ENCODE data around the gene CCL24.
"Not testable (repeated sequence)": the region's sequence is repeated elsewhere in the genome, so short reads cannot be mapped to it uniquely, and the experiment has no call there.

The CCL24 gene

GRCh38 chr7:75847707-75848106 lies 34.1 kb upstream of the CCL24 start:
- Histone ChIP-seq H2BK5ac (ENCODE audit: low read depth, low read length, poor library complexity, severe bottlenecking) (no peak overlapping the region), H3K9ac (ENCODE audit: low read length) (no peak overlapping the region), H3K4me3 (ENCODE audit: insufficient read depth in 1 of 2, low read depth in 1 of 2, low read length in 2 of 2) (no peak overlapping the region), H3K79me1 (replicated peaks; ENCODE audit: low read length, poor library complexity, severe bottlenecking) (no peaks in the 10 kb centered on the region), H3K4ac (ENCODE audit: low read depth in 1 of 2, low read length in 2 of 2) (no peak overlapping the region), H3K27ac (ENCODE audit: low read length, poor library complexity, severe bottlenecking) (no peak overlapping the region), H2AFZ (ENCODE audit: low read depth, low read length) (no peak overlapping the region), H4K91ac (ENCODE audit: low read length) (no peak overlapping the region), H3K18ac (ENCODE audit: low read depth in 1 of 2, low read length in 2 of 2) (peak overlapping the region in 1 of 2 experiments; percentile 21), H2BK120ac (ENCODE audit: low read depth, low read length) (no peak overlapping the region), H3K14ac (ENCODE audit: low read length in 2 of 2) (no peak overlapping the region), H3K4me2 (ENCODE audit: low read length, poor library complexity, severe bottlenecking) (no peak overlapping the region), H3K9me3 (ENCODE audit: control insufficient read depth, low read length) (no peaks in the 10 kb centered on the region), H2BK12ac (ENCODE audit: low read length in 2 of 2) (peak overlapping the region in 1 of 2 experiments; percentile 74), H4K8ac (ENCODE audit: low read length) (no peak overlapping the region), H2BK15ac (ENCODE audit: low read depth, poor library complexity, severe bottlenecking) (no peak overlapping the region), H3K23ac (ENCODE audit: low read length in 2 of 2) (no peak overlapping the region), H3K36me3 (ENCODE audit: control insufficient read depth in 1 of 2, insufficient read depth in 2 of 2, low read depth in 1 of 2, low read length in 2 of 2) (no peaks in the 10 kb centered on the region), H3K27me3 (ENCODE audit: control insufficient read depth in 1 of 2, insufficient read depth in 1 of 2, low read length in 2 of 2) (peaks cover 0 to 5% of the 10 kb centered on the region in 2 experiments), H3K4me1 (ENCODE audit: control insufficient read depth, insufficient read depth, low read depth, low read length) (peaks cover 1% of the 10 kb centered on the region), H2AK5ac (ENCODE audit: low read length, severe bottlenecking) (no peak overlapping the region)
- WGBS: 90% methylated on average over 7 of the region's 7 CpGs
- no peak for DNase-seq

- H3K4me3 ChIP-seq (ENCODE audit: insufficient read depth in 1 of 2, low read depth in 1 of 2, low read length in 2 of 2); DNase-seq; H3K4me1 ChIP-seq (ENCODE audit: control insufficient read depth, insufficient read depth, low read depth, low read length); H4K8ac ChIP-seq (ENCODE audit: low read length); H4K91ac ChIP-seq (ENCODE audit: low read length); H3K27ac ChIP-seq (ENCODE audit: low read length, poor library complexity, severe bottlenecking); H3K79me1 ChIP-seq (replicated peaks; ENCODE audit: low read length, poor library complexity, severe bottlenecking); H2BK12ac ChIP-seq (ENCODE audit: low read length in 2 of 2); H3K23ac ChIP-seq (ENCODE audit: low read length in 2 of 2); H2AK5ac ChIP-seq (ENCODE audit: low read length, severe bottlenecking); H3K9ac ChIP-seq (ENCODE audit: low read length); H3K36me3 ChIP-seq (ENCODE audit: control insufficient read depth in 1 of 2, insufficient read depth in 2 of 2, low read depth in 1 of 2, low read length in 2 of 2); H3K4me2 ChIP-seq (ENCODE audit: low read length, poor library complexity, severe bottlenecking); H3K9me3 ChIP-seq (ENCODE audit: control insufficient read depth, low read length); H3K14ac ChIP-seq (ENCODE audit: low read length in 2 of 2); H3K4ac ChIP-seq (ENCODE audit: low read depth in 1 of 2, low read length in 2 of 2); H2BK120ac ChIP-seq (ENCODE audit: low read depth, low read length); H2BK15ac ChIP-seq (ENCODE audit: low read depth, poor library complexity, severe bottlenecking); H3K27me3 ChIP-seq (ENCODE audit: control insufficient read depth in 1 of 2, insufficient read depth in 1 of 2, low read length in 2 of 2); H2BK5ac ChIP-seq (ENCODE audit: low read depth, low read length, poor library complexity, severe bottlenecking); H2AFZ ChIP-seq (ENCODE audit: low read depth, low read length): not testable (repeated sequence)
- WGBS: 84% methylated on average over 6 of the region's 6 CpGs
- peak overlapping the region; percentile 28 to 62 for H3K18ac ChIP-seq (ENCODE audit: low read depth in 1 of 2, low read length in 2 of 2)
Measured at GRCh38 chr7:75845132-75845531, 31.5 kb upstream of the CCL24 start.

GRCh38 chr7:75844158-75844557 lies 30.6 kb upstream of the CCL24 start:
- WGBS: 92% methylated on average over 5 of the region's 5 CpGs

GRCh38 chr7:75843613-75844116 lies 30.1 kb upstream of the CCL24 start:
- Histone ChIP-seq H3K9me3 (ENCODE audit: control insufficient read depth, low read length) (no peaks in the 10 kb centered on the region), H3K4me2 (ENCODE audit: low read length, poor library complexity, severe bottlenecking) (no peak overlapping the region), H3K18ac (ENCODE audit: low read depth in 1 of 2, low read length in 2 of 2) (peak overlapping the region; percentile 81 to 82), H2BK5ac (ENCODE audit: low read depth, low read length, poor library complexity, severe bottlenecking) (no peak overlapping the region), H3K14ac (ENCODE audit: low read length in 2 of 2) (no peak overlapping the region), H2AK5ac (ENCODE audit: low read length, severe bottlenecking) (no peak overlapping the region), H2BK12ac (ENCODE audit: low read length in 2 of 2) (peak overlapping the region; percentile 85 to 100), H4K91ac (ENCODE audit: low read length) (peak overlapping the region; percentile 82), H2BK120ac (ENCODE audit: low read depth, low read length) (peak overlapping the region; percentile 64), H3K4ac (ENCODE audit: low read depth in 1 of 2, low read length in 2 of 2) (peak overlapping the region; percentile 58 to 94), H4K8ac (ENCODE audit: low read length) (peak overlapping the region; percentile 81), H2BK15ac (ENCODE audit: low read depth, poor library complexity, severe bottlenecking) (peak overlapping the region; percentile 60), H3K9ac (ENCODE audit: low read length) (no peak overlapping the region), H3K23ac (ENCODE audit: low read length in 2 of 2) (no peak overlapping the region), H3K79me1 (replicated peaks; ENCODE audit: low read length, poor library complexity, severe bottlenecking) (no peaks in the 10 kb centered on the region), H3K27ac (ENCODE audit: low read length, poor library complexity, severe bottlenecking) (no peak overlapping the region), H3K27me3 (ENCODE audit: control insufficient read depth in 1 of 2, insufficient read depth in 1 of 2, low read length in 2 of 2) (peaks cover 0 to 5% of the 10 kb centered on the region in 2 experiments), H3K4me1 (ENCODE audit: control insufficient read depth, insufficient read depth, low read depth, low read length) (peaks cover 2% of the 10 kb centered on the region), H2AFZ (ENCODE audit: low read depth, low read length) (no peak overlapping the region), H3K4me3 (ENCODE audit: insufficient read depth in 1 of 2, low read depth in 1 of 2, low read length in 2 of 2) (no peak overlapping the region), H3K36me3 (ENCODE audit: control insufficient read depth in 1 of 2, insufficient read depth in 2 of 2, low read depth in 1 of 2, low read length in 2 of 2) (no peaks in the 10 kb centered on the region)
- WGBS: 72% methylated on average over 7 of the region's 9 CpGs
- DNase-seq: no peak

More at GRCh38 chr7:75844158-75844557, 30.6 kb upstream of the CCL24 start:
- H2BK12ac ChIP-seq (ENCODE audit: low read length in 2 of 2): peak overlapping the region; percentile 85 to 100
- H2BK15ac ChIP-seq (ENCODE audit: low read depth, poor library complexity, severe bottlenecking): peak overlapping the region; percentile 60
- no peak overlapping the region for H3K23ac ChIP-seq (ENCODE audit: low read length in 2 of 2)
- peak overlapping the region; percentile 82 for H4K91ac ChIP-seq (ENCODE audit: low read length)
- H2BK5ac ChIP-seq (ENCODE audit: low read depth, low read length, poor library complexity, severe bottlenecking): no peak overlapping the region
- no peak overlapping the region for H2AFZ ChIP-seq (ENCODE audit: low read depth, low read length)
- H3K4me3 ChIP-seq (ENCODE audit: insufficient read depth in 1 of 2, low read depth in 1 of 2, low read length in 2 of 2): no peak overlapping the region
- H3K4me1 ChIP-seq (ENCODE audit: control insufficient read depth, insufficient read depth, low read depth, low read length): peaks cover 2% of the 10 kb centered on the region
- peaks cover 0 to 5% of the 10 kb centered on the region in 2 experiments for H3K27me3 ChIP-seq (ENCODE audit: control insufficient read depth in 1 of 2, insufficient read depth in 1 of 2, low read length in 2 of 2)
- no peaks in the 10 kb centered on the region for H3K9me3 ChIP-seq (ENCODE audit: control insufficient read depth, low read length)
- H3K4ac ChIP-seq (ENCODE audit: low read depth in 1 of 2, low read length in 2 of 2): peak overlapping the region; percentile 58 to 94
- H3K14ac ChIP-seq (ENCODE audit: low read length in 2 of 2): no peak overlapping the region
- H2AK5ac ChIP-seq (ENCODE audit: low read length, severe bottlenecking): no peak overlapping the region
- no peak overlapping the region for H3K4me2 ChIP-seq (ENCODE audit: low read length, poor library complexity, severe bottlenecking)
- peak overlapping the region; percentile 81 to 82 for H3K18ac ChIP-seq (ENCODE audit: low read depth in 1 of 2, low read length in 2 of 2)
- no peak for DNase-seq
- H4K8ac ChIP-seq (ENCODE audit: low read length): peak overlapping the region; percentile 81
- H2BK120ac ChIP-seq (ENCODE audit: low read depth, low read length): peak overlapping the region; percentile 64
- H3K27ac ChIP-seq (ENCODE audit: low read length, poor library complexity, severe bottlenecking): no peak overlapping the region
- H3K9ac ChIP-seq (ENCODE audit: low read length): no peak overlapping the region
- H3K36me3 ChIP-seq (ENCODE audit: control insufficient read depth in 1 of 2, insufficient read depth in 2 of 2, low read depth in 1 of 2, low read length in 2 of 2): no peaks in the 10 kb centered on the region
- no peaks in the 10 kb centered on the region for H3K79me1 ChIP-seq (replicated peaks; ENCODE audit: low read length, poor library complexity, severe bottlenecking)
